Uterus (tissue), 2 donors: ENCODE data around the gene PTPRN2.

ENCODE experiments used
- CTCF ChIP-seq, 4 experiments: fragments of 200-600 bp in 2 of 4; fragments of 450-650 bp in 2 of 4; sonication (generic) in 2 of 4; IDR thresholded peaks; one replicate each; pipeline ENCODE4 v1.5.1; 2016 to 2019; ENCODE audit warnings: antibody characterized with exemption in 4 of 4, mild to moderate bottlenecking in 2 of 4, moderate library complexity in 1 of 4
- POLR2A ChIP-seq, 2 donors: fragments of 450-650 bp; IDR thresholded peaks; one replicate each; pipeline ENCODE4 v1.6.1; 2016; ENCODE audit warnings: antibody characterized with exemption in 2 of 2, mild to moderate bottlenecking in 1 of 2, moderate library complexity in 1 of 2

- no peak for TF ChIP-seq CTCF (IDR thresholded peaks at IDR 0.05)
- no peak for TF ChIP-seq POLR2A (IDR thresholded peaks at IDR 0.05)
These were observed 1021.5 kb downstream of the PTPRN2 start for GRCh38 chr7:157565981-157566630.
